Measurements from ENCODE around the gene PLXNB3.

Gene PLXNB3

DNA sequence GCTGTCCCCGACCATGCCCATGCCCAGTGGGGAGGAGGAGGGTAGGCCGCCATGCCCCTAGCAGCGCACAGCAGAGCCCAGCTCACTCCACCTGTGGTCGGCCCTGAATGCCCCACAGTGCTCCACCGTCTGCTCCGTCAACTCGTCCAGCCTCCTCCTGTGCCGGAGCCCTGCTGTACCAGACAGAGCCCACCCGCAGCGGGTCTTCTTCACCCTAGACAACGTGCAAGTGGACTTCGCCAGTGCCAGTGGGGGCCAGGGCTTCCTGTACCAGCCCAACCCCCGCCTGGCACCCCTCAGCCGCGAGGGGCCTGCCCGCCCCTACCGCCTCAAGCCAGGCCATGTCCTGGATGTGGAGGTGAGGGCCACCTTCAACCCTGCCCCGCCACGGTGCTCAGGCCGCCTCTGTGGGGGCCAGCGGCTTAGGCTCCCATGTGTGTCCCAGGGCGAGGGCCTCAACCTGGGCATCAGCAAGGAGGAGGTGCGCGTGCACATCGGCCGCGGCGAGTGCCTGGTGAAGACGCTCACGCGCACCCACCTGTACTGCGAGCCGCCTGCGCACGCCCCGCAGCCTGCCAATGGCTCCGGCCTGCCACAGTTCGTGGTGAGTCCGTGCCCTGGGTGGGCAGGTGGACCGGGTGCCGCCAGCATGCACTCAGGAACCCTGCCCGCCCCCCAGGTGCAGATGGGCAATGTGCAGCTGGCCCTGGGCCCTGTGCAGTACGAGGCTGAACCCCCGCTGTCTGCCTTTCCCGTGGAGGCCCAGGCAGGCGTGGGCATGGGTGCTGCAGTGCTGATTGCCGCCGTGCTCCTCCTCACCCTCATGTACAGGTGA is 9.9 kb downstream of the PLXNB3 start:
- DNase-seq (ENCODE audit: low read depth, low spot score) = no peak

DNA sequence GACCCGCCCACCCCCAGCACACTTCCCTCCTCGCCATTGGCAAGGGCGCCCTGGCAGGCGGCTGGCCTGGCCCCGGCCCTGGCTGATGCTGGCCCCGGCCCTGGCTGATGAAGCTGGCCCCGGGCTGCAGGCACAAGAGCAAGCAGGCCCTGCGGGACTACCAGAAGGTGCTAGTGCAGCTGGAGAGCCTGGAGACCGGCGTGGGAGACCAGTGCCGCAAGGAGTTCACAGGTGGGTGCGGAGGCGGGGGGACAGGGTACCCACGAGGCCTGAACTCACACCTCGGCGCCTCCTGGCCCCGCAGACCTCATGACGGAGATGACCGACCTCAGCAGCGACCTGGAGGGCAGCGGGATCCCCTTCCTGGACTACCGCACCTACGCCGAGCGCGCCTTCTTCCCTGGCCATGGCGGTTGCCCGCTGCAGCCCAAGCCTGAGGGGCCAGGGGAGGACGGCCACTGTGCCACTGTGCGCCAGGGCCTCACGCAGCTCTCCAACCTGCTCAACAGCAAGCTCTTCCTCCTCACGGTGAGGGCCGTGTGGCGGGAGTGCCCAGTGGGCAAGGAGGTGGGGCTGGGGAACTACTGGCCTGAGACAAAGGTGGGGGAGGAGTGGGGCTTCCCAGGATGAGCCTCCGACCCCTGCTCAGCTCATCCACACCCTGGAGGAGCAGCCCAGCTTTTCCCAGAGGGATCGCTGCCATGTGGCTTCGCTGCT is 10.7 kb downstream of the PLXNB3 start:
- no peak for DNase-seq (ENCODE audit: low read depth, low spot score)

DNA sequence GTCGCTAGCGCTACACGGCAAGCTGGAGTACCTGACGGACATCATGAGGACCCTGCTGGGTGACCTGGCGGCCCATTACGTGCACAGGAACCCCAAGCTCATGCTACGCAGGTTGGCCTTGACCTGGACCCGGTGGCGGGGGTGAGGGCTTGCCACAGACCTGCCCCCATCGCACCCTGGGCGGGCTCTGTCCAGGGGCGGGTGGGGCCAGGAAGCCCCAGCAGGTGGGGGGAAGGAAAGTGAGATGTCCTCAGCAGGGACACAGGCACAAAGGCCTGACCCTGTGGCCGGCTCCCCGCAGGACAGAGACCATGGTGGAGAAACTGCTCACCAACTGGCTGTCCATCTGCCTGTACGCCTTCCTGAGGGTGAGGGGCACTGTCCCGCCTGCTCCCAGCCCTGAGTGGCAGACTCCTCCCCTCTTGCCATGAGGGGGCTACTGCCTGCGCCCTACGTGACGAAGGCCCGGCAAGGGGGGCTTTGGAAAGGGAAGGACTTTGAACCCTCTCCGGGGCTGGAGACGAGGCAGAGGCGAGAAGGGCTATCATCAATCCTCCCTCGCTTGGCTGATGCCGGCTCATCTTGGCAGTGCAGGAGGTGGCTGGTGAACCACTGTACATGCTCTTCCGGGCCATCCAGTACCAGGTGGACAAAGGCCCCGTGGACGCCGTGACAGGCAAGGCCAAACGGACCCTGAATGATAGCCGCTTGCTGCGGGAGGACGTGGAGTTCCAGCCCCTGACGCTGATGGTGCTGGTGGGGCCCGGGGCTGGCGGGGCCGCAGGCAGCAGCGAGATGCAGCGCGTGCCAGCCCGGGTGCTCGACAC is 11.5 kb downstream of the PLXNB3 start:
- no peak for DNase-seq (ENCODE audit: low read depth, low spot score)

DNA sequence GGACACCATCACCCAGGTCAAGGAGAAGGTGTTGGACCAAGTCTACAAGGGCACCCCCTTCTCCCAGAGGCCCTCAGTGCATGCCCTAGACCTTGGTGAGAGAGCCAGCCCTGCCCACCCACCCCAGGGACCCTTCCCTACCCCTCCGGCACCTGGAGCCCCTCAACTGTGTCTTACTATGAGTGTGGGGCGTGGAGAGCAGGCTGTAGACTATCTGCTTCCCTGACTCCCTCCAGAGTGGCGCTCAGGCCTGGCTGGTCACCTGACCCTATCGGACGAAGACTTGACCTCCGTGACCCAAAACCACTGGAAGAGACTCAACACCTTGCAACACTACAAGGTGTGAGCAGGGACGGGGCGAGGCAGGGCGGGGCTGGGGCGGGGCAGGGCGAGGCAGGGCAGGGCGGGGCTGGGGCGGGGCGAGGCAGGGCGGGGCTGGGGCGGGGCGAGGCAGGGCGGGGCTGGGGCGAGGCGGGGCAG is 12.1 kb downstream of the PLXNB3 start:
- DNase-seq (ENCODE audit: low read depth, low spot score) = no peak

DNA sequence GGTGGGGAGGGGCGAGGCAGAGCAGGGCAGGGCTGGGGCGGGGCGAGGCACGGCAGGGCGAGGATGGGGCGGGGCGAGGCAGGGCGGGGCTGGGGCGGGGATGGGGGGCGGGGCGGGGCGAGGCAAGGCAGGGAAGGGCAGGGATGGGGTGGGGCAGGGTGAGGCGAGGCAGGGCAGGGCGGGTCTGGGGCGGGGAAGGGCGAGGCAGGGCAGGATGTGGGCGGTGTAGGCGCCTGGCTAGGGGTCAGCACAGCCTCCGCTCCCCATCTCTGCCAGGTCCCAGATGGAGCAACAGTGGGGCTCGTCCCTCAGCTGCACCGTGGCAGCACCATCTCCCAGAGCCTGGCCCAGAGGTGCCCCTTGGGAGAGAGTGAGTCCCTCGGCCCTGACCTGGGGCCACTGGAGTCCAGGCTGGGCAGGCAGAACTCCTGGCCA is 12.6 kb downstream of the PLXNB3 start:
- no peak for DNase-seq (ENCODE audit: low read depth, low spot score)

DNA sequence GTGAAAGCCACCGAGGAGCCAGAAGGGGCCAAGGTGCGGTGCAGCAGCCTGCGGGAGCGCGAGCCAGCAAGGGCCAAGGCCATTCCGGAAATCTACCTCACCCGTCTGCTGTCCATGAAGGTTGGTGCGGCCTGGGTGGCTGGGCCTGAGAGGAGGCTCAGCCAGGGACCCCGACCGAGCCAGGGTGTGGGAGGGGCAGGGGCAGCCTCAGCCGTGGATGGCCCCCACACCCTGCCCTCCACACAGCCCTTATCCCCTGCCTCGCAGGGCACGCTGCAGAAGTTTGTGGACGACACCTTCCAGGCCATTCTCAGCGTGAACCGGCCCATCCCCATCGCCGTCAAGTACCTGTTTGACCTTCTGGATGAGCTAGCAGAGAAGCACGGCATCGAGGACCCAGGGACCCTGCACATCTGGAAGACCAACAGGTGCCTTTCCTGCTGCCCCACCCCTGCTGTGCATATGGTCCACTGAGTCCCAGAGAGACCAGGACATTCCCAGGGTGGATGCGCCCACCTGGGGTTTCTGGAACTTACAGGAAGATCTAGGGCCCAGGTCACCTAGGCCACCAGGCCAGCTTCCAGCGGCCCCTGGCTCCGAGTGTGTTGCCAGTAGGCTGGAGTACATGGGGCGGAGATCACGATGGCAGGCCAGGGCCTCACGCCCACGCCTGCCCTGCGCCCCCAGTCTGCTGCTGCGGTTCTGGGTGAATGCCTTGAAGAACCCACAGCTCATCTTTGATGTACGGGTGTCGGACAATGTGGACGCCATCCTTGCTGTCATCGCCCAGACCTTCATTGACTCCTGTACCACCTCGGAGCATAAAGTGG is 13.4 kb downstream of the PLXNB3 start:
- DNase-seq (ENCODE audit: low read depth, low spot score) = no peak

DNA sequence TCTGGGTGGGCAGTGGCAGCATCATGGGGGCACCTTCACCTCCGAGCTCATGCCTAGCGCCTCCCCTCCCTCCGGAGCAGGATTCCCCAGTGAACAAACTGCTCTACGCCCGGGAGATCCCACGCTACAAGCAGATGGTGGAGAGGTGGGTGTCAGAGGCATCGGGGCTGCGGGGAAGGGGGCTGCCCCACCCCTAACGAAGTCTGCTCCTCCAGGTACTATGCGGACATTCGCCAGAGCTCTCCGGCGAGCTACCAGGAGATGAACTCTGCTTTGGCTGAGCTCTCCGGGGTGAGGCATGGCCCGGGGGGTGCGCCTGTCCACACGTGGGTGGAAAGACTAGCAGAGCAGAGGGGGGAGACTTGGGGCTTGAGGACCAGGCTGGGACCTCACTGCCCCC is 14.1 kb downstream of the PLXNB3 start:
- no peak for DNase-seq (ENCODE audit: low read depth, low spot score)

DNA sequence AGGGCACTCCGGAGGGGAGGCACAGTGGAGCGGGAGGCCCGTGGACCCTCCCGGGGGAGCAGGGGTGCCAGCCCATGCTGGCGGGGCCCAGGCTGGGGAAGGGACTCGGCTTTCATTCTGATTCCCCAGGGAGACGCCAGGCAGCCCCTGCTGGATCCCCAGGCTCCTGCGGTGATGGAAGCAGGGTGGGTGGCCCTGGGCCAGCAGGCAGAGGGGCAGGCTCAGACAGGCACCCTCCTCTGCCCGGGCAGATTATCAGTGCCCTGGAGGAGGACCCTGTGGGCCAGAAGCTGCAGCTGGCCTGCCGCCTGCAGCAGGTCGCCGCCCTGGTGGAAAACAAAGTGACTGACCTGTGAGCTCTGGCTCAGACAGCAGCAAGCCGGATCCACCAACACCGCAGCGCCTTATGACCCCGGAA is 14.6 kb downstream of the PLXNB3 start:
- no peak for DNase-seq (ENCODE audit: low read depth, low spot score)

DNA sequence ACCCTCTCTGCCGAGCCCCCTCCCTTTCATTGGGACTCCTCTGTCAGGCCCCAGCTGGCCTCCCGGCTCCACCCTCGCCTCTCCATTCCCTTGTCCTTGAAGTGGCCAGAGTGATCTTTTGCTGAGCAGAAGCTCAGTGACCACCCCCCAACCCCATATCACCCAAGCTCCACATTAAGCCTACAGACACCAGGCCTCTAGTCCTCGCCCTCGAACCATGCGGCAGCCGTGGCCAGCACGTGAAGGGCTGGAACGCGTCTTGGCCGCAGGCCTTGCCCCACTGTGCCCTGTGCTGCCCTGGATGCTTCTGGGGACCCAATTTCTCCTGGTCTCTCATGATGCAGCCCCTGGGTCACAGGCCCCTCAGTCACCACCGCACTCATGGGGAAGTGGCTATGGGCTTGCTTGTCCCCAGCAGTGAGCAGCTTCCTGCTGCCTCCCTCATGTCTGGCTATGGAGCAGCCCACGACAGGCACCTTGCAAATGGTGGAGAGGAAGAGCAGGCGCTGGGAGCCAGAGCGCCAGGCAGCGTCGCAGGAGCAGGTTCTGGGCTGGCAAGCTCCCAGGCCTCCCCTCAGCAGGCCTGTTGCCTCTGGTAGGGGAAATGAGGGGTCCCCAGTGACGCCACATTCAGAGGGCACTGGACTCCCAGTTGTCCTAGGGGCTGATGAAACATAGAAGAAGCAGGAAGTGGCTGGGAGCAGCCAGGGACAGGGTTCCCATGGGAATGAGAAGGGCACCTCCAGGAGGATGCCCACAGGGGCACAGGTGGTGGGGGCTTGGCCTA is 16.0 kb downstream of the PLXNB3 start:
- DNase-seq (ENCODE audit: low read depth, low spot score) = no peak

DNA sequence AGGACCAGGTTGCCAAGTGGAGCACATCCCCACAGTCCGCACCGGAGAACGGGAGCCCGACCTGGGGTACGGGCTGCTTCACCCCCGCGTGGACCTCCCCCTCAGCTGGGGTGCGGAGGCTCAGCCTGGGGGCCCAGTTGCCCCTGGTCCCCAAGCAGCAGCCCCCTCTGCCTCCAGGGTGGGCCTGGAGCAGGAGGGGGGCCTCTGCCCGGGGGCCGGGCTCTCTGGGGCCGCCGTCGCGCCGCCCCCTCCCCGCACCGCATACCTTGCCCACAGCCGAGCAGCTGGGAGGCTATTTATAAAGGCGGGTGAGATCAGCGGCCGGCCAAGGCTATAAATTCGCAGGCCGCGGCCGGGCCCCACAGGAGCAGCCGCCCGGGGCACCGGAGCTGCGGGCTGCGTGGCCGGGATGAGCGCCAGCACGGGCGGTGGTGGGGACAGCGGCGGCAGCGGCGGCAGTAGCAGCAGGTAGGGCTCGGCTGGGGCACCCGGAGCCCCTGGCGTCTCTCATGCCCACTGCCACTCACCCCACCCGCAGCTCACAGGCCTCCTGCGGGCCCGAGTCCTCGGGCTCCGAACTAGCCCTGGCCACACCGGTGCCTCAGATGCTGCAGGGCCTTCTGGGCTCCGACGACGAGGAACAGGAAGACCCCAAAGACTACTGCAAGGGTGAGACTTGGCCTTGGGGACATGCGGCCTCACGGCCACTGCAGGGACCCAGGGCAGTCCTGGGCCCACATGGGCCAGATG is 16.8 kb downstream of the PLXNB3 start, which contains the start of gene SRPK3:
TSS of gene SRPK3 (plus strand) at position 364 of the 750 bp plus-strand sequence. CDS start at position 410, 46 bp downstream.
- DNase-seq (ENCODE audit: low read depth, low spot score) = no peak

DNA sequence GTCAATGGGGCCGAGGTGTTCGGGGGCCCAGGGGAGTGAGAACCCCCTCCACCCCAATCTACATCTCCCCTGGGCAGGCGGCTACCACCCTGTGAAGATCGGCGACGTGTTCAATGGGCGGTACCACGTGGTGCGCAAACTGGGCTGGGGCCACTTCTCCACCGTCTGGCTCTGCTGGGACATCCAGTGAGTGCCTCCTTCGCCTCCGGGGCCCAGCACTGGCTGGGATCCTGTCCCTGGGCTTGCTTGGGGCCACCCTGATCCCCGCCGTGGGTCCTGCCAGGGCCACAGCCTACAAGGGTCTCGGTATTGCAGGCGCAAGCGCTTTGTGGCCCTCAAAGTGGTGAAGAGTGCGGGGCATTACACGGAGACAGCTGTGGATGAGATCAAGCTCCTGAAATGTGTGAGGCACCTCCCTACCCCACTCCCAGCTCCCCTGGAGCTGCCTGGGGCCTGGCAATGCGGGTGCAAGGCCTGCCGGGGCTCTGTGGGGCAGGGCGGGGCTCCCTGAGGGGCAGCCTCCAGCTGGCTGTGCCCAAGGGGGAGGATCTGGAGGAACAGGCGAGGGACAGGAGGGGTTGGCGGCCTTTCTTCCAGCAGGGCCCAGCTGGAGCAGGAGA is 17.5 kb downstream of the PLXNB3 start:
- DNase-seq (ENCODE audit: low read depth, low spot score) = no peak

DNA sequence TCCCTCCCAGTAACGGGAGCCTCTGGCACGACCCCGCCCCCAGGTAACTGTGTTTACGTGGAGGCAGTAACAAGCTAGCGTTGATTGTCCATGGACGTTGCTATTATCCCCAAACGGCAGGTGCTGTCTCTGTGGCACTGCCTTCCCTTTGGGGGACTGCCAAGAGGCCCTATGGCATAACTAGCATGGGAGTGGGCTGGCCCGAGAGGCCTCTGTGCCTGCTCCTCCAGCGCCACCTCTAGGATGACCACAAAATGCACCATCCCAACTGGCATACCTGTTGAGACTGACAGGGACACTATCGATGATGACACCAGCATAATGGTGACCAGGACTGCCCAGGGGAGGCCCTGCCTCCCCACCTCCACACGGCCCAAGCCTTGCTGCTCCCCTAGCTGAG is 18.3 kb downstream of the PLXNB3 start:
- DNase-seq (ENCODE audit: low read depth, low spot score) = no peak

DNA sequence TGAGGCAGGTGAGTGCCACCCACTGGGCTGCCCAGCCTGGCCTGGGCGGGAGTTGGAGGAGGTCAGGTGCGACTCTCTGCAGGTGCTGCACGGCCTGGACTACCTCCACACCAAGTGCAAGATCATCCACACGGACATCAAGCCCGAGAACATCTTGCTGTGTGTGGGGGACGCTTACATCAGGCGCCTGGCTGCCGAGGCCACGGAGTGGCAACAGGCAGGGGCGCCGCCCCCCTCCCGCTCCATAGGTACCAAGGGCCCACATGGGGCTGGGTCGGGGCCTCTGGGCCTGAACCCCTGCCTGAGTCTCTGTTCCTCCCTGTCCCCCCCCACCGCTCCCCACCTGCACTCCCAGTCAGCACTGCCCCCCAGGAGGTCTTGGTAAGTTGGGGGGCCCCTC is 18.8 kb downstream of the PLXNB3 start:
- no peak for DNase-seq (ENCODE audit: low read depth, low spot score)

DNA sequence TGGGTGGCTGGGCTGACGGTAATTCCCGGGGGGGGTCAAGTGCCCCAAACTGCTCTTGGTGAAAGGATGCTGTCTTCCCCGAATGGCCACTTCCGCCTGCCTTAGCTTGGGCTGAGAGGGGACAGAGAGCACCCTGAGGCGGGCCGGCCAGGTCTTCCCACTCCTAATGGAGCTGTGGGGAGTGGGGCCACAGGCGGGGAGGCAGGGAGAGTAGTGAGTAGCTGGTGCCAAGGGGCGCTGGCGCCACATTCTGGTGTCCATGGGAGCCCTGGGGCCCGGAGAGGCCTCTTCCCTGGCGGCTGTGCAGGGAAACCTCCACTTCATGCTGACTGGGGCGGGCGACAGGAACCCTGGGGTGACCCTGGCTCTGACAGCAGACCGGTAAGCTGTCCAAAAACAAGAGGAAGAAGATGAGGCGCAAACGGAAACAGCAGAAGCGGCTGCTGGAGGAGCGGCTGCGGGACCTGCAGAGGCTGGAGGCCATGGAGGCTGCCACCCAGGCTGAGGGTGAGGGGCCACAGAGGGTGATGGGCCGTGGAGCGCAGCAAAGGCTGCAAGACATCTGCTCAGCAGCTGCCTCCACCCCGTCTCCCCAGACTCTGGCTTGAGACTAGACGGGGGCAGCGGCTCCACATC is 19.4 kb downstream of the PLXNB3 start:
- no peak for DNase-seq (ENCODE audit: low read depth, low spot score)

DNA sequence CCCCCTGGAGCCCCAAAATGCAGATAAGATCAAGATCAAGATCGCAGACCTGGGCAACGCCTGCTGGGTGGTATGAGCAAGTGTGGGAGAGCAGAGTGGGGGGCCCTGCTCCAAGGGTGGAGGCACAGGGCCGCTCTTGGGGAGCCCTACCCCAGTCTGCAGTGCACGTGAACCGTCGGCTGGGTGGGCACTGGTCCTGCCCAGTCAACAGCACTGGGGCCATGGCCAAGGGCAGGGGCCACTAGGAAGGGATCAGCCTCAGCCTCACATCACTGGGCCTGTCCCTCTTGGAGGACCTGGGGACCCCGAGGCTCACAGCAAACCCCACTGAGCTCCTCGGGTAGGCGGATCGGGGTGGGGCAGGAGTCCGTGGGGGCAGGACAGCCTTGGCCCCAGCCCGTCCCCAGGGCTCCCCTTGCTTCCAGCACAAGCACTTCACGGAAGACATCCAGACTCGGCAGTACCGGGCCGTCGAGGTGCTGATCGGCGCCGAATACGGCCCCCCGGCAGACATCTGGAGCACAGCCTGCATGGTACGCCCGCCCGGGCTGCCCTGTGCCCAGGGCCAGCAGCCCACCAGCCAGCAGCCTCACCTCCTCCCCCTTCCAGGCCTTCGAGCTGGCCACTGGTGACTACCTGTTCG is 20.4 kb downstream of the PLXNB3 start:
- DNase-seq (ENCODE audit: low read depth, low spot score) = no peak

DNA sequence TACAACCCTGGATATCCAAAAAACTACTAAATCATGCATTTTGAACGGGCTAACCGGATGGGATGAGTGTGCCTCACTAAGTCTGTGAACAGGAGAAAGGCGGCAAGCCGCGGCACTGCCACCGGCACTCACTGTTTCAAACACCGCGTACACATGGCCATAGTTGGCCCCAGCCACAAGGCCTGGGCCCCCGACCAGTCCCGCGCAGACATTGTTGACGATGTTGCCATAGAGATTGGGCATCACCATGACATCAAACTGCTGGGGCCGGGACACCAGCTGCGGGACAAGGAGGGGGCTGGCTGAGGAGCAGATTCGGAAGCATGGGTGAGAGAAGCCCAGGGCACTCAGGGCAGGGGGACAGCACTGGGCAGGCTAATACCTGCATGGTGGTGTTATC is 22.6 kb downstream of the PLXNB3 start:
- no peak for DNase-seq (ENCODE audit: low read depth, low spot score)

DNA sequence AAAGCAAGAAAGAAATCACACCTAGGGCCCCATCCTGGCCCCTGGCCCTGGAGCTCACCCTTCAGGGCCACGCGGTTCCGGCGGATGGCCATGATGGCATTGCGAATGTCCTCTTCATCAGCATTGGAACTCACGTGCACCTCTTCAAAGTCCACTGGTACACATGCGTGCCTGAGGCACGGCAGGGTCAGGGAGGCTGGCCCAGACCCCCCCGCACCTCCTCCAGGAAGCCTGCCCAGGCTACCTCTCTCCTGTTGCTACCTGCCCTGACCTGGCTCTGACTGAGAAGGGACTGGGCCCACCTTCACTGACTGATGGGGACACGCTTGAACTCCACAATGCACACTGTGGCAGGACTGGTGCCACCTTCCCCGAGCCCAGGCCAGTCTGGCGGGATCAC is 25.6 kb downstream of the PLXNB3 start:
- DNase-seq (ENCODE audit: low read depth, low spot score) = no peak
